Measurements from ENCODE around the gene PPCDC. TPM values are rescaled to one million over a fixed set of nuclear protein-coding genes. Genes with fewer than 3 reads are reported as not detected.

Gene PPCDC
- total RNA-seq, 1 donor from 2014 or later = 11.2 TPM

DNA sequence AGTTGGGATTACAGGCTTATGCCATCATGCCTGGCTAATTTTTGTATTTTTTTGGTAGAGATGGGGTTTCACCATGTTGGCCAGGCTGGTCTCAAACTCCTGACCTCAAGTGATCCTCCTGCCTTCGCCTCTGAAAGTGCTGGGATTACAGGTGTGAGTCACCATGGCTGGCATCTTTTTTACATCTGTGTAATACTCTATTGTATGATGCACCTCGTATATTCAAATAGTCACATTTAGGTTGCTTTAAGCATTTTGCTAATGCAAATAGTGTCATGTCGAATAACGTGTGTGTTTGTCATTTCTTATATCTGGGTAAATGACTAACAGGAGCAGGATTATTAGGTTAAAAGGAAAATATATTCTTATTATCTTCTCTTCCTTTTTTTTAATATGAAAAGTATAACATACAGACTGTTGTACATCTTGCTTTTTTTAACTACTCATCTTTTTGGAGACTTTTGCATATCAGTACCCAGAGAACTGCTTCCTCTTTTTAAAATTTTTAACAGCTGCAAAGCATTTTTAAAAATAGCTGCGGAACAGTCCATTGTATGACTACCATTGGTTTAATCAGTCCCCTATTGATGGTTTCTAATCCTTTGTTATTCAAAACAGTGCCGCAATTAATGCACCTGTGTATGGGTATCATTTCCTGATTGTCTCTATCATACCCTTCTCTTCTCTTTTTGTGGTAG lies 14.6 kb upstream of the PPCDC start:
- no peaks in the 10 kb centered on the region for H3K4me1 ChIP-seq
- H3K36me3 ChIP-seq = no peaks in the 10 kb centered on the region
- H3K27me3 ChIP-seq (ENCODE audit: low read depth) = no peaks in the 10 kb centered on the region
- H3K4me3 ChIP-seq = no peak overlapping the region
- TF ChIP-seq, protein P1, sequence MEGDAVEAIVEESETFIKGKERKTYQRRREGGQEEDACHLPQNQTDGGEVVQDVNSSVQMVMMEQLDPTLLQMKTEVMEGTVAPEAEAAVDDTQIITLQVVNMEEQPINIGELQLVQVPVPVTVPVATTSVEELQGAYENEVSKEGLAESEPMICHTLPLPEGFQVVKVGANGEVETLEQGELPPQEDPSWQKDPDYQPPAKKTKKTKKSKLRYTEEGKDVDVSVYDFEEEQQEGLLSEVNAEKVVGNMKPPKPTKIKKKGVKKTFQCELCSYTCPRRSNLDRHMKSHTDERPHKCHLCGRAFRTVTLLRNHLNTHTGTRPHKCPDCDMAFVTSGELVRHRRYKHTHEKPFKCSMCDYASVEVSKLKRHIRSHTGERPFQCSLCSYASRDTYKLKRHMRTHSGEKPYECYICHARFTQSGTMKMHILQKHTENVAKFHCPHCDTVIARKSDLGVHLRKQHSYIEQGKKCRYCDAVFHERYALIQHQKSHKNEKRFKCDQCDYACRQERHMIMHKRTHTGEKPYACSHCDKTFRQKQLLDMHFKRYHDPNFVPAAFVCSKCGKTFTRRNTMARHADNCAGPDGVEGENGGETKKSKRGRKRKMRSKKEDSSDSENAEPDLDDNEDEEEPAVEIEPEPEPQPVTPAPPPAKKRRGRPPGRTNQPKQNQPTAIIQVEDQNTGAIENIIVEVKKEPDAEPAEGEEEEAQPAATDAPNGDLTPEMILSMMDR (IDR thresholded peaks at IDR 0.05) = no peak
- DNase-seq (no peak), ATAC-seq (no peak)
- intact Hi-C loops (cut with DNase I) = no loop called here
- no peak overlapping the region for H3K27ac ChIP-seq
- H3K9me3 ChIP-seq = no peaks in the 10 kb centered on the region

DNA sequence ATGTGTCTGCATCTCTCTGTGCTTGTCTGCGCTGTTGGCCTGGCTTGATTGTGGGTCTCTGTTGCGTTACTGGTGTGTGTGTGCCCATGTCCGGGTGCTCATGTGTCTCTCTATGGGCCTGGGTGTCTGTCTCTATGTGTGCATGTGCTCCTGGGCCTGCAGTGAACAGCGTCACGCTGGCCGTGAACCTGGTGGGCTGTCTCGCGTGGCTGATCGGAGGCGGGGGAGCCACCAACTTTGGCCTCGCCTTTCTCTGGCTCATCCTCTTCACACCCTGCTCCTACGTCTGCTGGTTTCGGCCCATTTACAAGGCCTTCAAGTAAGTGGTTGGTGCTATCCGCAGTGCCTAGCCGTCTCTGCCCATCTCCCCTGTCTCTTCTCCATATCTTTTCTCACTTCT lies 7.0 kb upstream of the PPCDC start:
- no peaks in the 10 kb centered on the region for H3K9me3 ChIP-seq
- no peak for DNase-seq
- ATAC-seq = no peak

DNA sequence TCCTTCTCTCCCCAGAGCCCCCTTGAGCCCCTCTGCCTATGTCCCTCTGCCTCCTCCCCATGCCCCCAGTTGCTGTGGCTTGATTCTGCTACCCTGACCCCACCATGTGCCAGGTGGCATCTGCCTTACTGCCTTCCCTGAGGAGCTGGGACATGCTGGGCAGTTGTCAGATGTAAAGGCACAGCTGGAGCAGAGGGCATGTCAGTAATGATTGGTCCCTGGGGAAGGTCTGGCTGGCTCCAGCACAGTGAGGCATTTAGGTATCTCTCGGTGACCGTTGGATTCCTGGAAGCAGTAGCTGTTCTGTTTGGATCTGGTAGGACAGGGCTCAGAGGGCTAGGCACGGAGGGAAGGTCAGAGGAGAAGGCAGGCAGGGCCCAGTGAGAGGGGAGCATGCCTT lies 3.5 kb upstream of the PPCDC start:
- no peaks in the 10 kb centered on the region for H3K27me3 ChIP-seq (ENCODE audit: low read depth)
- no peak for ATAC-seq
- DNase-seq = no peak
- peaks cover 10% of the 10 kb centered on the region for H3K4me1 ChIP-seq
- H3K36me3 ChIP-seq = no peaks in the 10 kb centered on the region
- H3K4me3 ChIP-seq = no peak overlapping the region
- no peaks in the 10 kb centered on the region for H3K9me3 ChIP-seq
- TF ChIP-seq, protein P1 (IDR thresholded peaks at IDR 0.05) = no peak
- intact Hi-C loops (cut with DNase I) = no loop called here
- no peak overlapping the region for H3K27ac ChIP-seq

More for the DNA sequence above, 7.0 kb upstream of the PPCDC start:
- H3K4me3 ChIP-seq = no peak overlapping the region
- H3K36me3 ChIP-seq = no peaks in the 10 kb centered on the region
- TF ChIP-seq, protein P1 (IDR thresholded peaks at IDR 0.05) = no peak
- intact Hi-C loops (cut with DNase I) = no loop called here
- no peak overlapping the region for H3K27ac ChIP-seq
- no peaks in the 10 kb centered on the region for H3K27me3 ChIP-seq (ENCODE audit: low read depth)
- H3K4me1 ChIP-seq = no peaks in the 10 kb centered on the region

DNA sequence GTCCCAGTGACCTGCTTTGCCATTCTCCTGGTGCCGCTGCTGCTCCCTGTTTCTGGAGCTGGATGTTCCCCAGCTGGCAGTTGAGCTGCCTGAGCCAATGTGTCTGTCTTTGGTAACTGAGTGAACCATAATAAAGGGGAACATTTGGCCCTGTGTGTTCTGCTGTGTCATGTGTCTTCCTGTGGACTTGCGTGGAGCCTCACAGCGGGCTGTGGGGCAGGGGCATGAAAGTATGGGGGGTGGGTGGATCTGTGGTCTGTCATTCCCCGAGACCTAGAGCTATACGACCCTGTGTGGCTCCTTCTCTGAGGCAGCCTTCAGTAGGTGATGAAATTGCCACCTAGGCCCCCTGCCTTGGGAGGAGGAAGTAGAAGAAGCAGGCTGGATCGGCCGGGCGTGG lies 2.0 kb upstream of the PPCDC start:
- H3K27ac ChIP-seq = no peak overlapping the region
- H3K27me3 ChIP-seq (ENCODE audit: low read depth) = no peaks in the 10 kb centered on the region
- TF ChIP-seq, protein P1 (IDR thresholded peaks at IDR 0.05) = no peak
- H3K9me3 ChIP-seq = no peaks in the 10 kb centered on the region
- DNase-seq (no peak), ATAC-seq (no peak)
- H3K36me3 ChIP-seq = no peaks in the 10 kb centered on the region
- no peak overlapping the region for H3K4me3 ChIP-seq
- intact Hi-C loops (cut with DNase I) = no loop called here
- H3K4me1 ChIP-seq = peaks cover 17% of the 10 kb centered on the region

DNA sequence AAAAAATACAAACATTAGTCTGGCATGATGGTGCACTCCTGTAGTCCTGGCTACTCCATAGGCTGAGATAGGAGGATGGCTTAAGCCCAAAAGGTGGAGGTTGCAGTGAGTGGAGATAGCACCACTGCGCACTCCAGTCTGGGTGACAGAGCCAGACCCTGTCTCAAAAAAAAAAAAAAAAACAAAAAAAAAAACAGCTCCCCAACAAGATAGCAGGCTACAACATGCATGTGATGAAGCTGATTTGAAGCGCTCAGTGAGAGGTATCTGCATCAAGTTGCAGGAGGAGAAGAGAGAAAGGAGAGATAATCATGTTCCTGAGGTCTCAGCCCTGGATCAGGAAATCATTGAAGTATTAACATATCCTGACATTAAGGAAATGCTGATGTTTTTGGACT lies 608 bp upstream of the PPCDC start:
- peaks cover 17% of the 10 kb centered on the region for H3K4me1 ChIP-seq
- TF ChIP-seq, protein P1 (IDR thresholded peaks at IDR 0.05) = no peak
- no peaks in the 10 kb centered on the region for H3K36me3 ChIP-seq
- DNase-seq (no peak), ATAC-seq (no peak)
- H3K27me3 ChIP-seq (ENCODE audit: low read depth) = no peaks in the 10 kb centered on the region
- no peak overlapping the region for H3K27ac ChIP-seq
- H3K4me3 ChIP-seq = no peak overlapping the region
- intact Hi-C loops (cut with DNase I) = no loop called here
- no peaks in the 10 kb centered on the region for H3K9me3 ChIP-seq
